Measurements from ENCODE around the gene IFNL2.
"Not testable (repeated sequence)": the region's sequence is repeated elsewhere in the genome, so short reads cannot be mapped to it uniquely, and the experiment has no call there.

Gene IFNL2

DNA sequence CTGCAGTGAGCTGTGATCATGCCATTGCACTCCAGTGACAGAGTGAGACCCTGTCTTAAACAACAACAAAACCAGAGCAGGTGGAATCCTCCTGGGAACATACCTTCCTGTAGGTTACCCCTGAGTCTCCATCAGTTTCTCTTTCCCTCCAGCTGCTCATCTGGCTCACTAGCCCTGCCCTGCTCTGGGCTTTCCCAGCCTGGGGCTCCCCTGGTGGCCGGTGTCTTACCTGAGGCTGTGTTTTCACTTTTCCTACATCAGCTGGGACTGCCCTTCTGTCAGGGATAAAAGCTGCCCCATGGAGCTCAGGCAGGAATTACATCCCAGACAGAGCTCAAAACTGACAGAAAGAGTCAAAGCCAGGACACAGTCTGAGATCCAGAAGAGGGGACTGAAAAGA, at the start of gene IFNL2:
Gene IFNL2 (plus strand): TSS at position 312 of the 400 bp plus-strand sequence. CDS start 173 bp downstream, outside the sequence.
- not testable (repeated sequence) for DNase-seq

DNA sequence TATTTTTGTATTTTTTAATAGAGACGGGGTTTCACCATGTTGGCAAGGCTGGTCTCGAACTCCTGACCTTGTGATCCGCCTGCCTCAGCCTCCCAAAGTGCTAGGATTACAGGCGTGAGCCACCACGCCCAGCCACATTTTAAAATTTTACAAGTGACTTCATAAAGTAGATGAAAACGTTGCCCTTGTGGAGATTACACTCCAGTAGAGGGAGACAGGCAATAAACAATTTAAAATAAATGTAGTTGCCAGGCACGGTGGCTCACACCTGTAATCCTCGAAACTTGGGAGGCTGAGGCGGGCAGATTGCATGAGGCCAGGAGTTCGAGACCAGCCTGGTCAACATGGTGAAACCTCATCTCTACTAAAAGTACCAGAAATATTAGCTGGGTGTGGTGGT, 49.1 kb upstream of the IFNL2 start:
- not testable (repeated sequence) for DNase-seq

DNA sequence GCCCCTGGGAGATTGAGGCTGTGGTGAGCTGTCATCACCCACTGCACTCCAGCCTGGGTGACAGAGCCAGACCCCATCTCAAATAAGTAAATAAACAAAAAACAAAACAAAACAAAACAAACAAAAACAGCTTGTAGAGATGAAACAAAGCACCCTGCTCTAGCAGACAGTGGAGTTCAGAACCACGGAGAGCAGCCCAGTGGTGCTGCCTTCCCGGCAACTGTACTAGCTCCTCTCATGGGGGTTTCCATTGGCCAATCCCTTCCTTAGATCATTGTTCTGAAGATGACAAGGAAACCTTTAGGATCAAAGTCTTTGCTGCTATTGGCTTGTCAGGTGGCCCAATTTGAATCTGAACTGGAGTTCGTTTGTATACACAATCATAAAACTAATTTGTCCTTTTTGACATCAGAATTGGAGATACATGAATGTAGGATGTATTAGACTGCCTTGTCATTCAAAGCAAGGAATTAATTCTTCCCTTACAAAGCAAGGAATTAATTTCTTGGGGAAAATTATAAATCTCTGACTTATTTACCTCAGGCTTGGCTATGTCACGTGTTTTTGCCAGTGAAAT, 44.4 kb upstream of the IFNL2 start:
- no peak for DNase-seq

DNA sequence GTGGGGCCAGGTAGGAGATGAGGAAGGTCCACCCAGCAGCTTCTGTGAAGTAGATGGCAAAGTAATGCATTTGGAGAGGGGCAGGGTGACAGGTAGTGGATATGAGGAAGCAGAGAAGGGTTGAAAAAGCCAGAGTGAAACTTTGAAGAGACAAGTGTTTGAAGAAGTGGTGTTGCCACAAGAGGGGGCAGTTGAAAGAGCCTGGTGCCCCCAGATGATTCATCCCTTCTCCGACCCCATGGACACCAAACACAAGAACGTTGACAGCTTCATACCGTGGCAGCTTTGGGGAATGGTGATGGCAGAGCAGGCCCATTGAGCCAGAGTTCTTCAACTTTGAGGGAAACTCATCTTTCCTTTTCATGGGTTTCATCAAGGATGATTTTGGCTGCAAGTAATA, 43.3 kb upstream of the IFNL2 start:
- DNase-seq: no peak

DNA sequence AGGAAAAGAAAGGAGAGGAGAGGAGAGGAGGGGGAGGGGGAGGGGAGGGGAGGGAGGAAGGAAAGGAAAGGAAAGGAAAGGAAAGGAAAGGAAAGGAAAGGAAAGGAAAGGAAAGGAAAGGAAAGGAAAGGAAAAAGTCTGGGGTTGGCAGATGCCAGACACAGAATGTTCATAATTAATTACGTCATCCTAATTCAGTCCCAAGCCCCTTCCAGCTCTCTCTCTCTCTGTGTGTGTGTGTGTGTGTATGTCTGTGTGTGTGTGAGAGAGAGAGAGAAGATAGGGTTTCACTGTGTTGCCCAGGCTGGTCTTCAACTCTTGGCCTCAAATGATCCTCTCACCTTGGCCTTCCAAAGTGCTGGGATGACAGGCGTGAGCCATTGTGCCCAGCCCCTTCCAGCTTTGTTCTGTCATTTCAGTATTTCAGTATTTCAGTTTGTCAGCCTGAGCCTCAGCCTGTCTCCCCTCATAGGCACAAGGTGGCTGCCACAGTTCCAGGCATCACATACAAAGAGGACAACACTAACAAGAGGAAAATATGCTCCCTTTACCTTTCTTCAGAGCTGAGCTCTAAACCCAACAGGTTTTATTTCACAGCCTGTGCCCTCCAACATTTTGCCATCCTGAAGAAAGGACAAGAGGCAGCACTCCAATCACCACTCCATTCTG, 38.0 kb upstream of the IFNL2 start:
- no peak for DNase-seq

DNA sequence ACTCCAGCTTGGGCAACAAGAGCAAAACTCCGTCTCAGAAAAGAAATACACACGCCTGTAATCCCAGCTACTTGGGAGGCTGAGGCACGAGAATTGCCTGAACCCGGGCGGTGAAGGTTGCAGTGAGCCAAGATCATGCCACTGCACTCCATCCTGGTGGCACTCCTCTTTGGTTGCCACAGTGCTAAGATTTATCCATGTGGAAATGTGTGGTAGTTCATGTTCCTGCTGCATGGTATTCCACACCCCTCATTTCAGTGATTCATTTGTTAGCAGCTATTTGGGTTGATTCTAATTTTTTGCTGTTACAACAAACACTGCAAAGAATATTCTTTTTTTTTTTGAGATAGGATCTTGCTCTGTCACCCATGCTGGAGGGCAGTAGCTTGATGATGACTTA, 35.5 kb upstream of the IFNL2 start:
- no peak for DNase-seq

DNA sequence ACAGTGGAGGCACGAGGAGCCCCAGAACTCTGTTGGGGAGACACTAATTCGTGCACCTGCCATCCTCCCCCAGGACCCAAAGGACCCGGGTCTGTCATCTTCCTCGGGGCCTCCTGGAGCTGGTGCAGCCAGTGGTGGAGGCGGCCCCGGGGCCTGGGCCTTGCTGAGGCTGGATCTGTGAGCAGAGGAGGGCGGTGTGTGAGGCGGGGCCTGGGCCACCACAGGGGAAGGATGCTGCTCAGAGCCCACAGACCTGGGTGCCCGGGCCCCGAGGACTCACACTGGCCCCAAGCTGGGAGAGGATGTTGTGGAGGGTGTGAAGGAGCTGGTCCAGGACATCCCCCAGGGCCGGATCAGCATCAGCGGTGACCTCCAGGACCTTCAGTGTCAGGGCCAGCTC, 31.7 kb upstream of the IFNL2 start:
- peak; percentile 12 to 16 for DNase-seq

DNA sequence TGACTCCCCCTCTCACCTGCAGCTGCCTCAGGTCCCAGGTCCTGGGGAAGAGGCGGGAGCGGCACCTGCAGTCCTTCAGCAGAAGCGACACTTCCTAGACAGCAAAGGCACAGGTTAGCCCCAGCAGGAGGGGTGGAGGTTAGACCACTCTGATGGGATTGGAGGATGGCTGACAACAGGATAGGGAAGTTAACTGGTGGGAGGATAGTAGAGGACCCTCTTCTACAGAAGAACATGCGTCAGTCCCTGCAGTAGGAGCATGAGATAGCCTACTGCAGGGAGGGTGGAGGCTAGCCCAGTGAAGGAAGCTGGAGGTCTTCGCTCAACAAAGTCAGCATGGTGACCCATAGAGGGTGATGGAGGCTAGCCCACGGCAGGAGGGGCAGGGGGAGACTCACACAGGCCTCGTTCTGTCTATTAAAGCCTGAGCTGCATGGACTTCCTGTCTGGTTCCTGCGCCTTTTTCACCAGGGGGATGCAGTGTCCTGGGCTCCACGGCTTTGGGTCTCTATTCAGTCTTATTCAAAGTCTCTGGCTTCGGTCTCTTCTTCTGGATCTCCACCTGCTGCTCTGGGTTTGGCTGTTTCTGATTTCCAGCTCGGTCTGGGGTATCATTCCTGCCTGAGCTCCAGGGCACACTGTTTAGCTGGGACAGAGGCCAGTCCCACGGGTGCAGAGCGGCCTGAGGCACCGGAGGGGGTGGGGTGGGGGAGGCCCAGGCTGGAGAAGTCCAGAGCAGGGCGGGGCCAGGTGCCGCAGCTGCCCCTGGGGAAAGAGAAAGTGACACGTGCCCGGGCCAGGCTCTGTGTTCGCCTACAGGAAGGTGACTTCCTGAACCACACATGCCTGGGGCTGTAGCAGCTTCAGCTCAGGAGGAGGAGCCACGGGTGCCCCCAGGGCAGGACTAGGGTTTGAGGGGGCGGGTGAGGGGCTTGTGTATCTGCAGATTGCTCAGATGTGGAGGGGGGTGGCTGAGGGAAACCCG, 30.7 kb upstream of the IFNL2 start:
- DNase-seq: peak; percentile 51 to 66

DNA sequence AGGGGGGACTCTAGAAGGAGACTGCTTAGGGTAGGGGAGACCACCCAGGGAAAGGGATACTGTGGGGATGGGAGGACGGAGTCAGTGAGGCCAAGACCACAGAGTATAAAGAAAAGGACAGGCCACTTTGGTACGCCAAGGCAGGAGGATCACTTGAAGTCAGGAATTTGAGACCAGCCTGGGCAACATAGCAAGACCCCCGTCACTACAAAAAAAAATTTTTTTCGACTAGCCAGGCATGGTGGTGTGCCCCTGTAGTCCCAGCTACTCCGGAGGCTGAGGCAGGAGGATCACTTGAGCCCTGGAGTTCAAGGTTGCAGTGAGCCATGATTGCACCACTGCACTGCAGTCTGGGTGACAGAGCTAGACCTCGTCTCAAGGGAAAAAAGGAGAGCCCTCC, 30.0 kb upstream of the IFNL2 start:
- DNase-seq: no peak

DNA sequence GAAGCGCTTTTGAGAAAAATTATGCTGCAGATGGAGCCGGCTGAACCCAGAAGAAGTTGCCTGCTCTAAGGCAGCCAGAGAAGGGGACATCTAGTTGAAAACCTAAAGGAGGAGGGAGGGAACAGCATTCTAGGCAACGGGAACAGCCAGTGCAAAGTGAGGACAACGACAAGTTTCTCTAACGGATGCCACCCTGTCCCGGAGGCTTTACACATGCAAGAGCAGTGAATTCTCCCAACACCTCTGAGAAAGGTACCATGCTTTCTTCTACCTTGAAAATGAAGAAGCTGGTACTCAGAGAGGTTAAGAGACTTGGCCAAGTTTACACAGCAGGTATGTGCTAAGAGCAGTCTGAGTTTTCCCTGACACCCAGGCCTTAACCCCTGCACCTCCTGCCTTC, 29.3 kb upstream of the IFNL2 start:
- no peak for DNase-seq

DNA sequence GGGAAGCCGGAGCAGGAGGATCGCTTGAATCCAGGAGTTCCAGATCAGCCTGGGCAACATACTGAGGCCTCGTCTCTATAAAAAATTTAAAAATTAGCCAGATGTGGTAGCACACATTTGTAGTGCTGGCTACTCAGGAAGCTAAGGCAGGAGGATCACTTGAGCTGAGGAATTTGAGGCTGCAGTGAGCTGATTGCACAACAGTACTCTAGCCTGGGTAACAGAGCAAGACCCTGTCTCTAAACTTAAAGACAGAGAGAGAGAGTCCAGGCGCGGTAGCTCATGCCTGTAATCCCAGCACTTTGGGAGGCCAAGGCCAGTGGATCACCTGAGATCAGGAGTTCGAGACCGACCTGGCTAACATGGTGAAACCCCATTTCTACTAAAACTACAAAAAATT, 27.8 kb upstream of the IFNL2 start:
- DNase-seq: no peak

DNA sequence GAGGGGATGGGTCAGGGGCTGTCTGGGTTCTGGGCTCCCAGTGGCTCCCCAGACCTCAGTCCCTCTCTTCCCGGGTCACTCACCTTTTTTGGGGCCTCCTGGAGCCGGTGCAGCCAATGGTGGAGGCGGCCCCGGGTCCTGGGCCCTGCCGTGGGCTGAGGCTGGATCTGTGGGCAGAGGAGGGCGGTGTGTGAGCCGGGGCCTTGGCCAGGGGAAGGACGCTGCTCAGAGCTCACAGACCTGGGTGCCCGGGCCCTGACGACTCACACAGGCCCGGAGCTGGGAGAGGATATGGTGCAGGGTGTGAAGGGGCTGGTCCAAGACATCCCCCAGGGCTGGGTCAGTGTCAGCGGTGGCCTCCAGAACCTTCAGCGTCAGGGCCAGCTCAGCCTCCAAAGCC, 24.5 kb upstream of the IFNL2 start:
- not testable (repeated sequence) for DNase-seq

DNA sequence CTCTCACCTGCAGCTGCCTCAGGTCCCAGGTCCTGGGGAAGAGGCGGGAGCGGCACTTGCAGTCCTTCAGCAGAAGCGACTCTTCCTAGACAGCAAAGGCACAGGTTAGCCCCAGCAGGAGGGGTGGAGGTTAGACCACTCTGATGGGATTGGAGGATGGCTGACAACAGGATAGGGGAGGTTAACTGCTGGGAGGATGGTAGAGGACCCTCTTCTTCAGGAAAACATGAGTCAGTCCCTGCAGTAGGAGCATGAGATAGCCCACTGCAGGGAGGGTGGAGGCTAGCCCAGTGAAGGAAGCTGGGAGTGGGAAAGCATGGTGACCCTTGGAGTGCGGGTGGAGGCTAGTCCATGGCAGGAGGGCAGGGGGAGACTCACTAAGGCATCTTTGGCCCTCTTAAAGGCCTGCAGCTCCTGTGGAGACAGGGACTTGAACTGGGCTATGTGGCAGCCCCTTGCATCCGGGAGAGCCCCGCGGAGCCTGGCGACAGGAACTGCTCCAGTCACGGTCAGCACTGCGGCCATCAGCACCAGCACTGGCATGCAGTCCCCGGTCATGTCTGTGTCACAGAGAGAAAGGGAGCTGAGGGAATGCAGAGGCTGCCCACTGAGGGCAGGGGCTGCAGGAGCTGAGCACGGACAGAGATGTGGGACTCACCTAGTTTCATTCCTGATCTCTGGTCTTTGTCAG, 23.6 kb upstream of the IFNL2 start, which contains the start of gene IFNL3:
Gene IFNL3 (minus strand): TSS at position 597 of the 691 bp plus-strand sequence. CDS start 39 bp downstream, at position 558.
- DNase-seq: not testable (repeated sequence)

DNA sequence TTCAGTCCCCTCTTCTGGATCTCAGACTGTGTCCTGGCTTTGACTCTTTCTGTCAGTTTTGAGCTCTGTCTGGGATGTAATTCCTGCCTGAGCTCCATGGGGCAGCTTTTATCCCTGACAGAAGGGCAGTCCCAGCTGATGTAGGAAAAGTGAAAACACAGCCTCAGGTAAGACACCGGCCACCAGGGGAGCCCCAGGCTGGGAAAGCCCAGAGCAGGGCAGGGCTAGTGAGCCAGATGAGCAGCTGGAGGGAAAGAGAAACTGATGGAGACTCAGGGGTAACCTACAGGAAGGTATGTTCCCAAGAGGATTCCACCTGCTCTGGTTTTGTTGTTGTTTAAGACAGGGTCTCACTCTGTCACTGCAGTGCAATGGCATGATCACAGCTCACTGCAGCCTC, 23.0 kb upstream of the IFNL2 start:
- not testable (repeated sequence) for DNase-seq

DNA sequence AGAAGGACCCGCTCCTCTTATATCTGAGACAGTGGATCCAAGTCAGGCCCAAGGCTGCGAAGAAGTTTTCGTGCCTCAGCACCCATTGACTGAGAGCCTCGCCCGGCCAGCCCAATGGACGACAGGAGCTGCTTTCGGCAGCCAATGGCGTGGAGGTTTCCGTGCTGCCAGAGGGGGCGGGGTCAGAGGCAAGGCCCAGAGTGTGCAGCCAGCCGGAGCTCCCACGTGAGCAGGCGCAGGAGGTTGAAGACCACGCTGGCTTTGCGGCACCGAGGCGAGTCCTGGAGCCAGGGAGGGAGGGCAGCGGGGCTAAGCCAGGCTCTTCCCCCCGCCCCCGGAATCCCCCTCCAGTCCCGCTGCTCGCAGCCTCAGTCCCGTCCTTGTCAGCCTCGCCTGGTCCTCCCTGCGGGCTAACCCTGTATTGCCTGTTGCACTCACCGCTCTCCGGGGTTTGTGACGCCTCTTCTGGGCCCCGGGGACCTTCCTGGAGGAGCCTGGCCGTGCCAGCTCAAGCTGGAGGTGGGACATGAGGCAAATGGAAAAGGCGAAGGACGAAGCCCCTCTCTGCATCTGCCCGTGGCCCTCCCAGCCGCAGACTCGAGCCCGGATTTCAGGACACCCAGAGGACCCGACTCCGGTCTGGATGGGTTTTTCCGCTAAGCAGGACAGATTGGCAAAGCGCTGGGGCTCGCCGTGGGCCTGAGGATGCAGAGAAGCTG, 21.1 kb upstream of the IFNL2 start:
- peak in 1 of 2 experiments; percentile 32 for DNase-seq

DNA sequence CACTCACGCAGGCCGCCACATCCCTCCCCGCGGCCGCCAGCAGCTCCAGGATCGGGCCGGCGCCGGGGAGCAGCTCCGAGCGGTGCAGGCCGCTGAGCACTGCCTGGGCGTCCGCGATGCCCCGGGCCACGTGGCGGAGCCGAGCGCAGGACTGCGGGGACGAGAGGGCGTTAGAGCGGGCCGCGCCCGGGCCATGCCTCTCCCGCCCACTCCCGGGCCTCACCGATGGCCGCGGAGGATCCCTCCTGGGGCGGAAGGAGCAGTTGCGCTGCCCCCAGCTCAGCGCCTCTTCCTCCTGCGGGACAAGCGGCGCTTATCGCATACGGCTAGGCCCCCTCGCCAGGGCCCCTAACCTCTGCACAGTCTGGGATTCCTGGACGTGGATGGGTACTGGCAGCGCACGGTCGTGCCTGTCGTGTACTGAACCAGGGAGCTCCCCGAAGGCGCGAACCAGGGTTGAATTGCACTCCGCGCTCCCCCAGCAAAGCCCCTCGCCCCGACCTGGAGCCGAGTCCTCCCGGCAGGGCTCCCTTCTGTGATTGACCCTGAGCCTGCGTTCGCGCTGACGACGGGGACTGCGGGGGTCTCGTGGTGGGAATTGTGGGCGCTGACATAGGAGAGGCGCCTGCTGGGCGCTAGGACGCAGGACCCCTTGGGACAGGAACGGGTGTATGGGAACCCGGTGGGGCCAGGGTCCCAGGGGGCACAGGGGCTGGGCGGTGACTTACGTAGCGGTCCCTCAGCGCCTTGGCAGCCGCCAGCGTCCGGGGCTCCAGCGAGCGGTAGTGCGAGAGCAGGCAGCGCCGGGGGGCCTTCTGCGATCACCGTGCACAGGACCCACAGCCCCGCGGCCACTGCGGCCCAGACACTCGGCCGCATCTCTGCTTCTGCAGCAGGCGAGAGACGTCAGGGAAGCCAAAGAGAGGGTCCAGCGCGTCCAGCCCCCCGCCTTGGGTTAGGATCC, 20.2 kb upstream of the IFNL2 start:
- no peak for DNase-seq

DNA sequence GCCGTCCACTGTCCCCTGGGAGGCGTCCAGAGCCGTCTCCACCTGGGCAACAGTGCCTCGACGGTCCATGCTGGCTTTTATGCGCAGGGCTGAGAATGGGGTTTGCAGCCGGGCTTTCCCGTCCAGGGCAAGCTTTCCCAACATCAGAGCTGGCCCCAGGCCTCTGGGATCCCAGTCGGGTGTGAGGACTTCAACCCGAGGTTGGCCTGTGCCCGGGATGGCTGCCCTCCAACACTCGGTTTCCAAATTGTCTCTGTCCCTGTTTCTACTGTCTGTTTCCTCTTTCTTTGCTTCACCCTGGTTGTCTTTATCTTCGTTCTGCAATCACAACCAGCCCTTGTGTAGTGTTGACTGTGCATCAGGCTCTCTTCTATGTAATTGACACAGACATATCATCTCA, 19.4 kb upstream of the IFNL2 start, which contains the start of gene IFNL4:
Gene IFNL4 (minus strand): TSS at position 51 of the 400 bp plus-strand sequence.
- no peak for DNase-seq

DNA sequence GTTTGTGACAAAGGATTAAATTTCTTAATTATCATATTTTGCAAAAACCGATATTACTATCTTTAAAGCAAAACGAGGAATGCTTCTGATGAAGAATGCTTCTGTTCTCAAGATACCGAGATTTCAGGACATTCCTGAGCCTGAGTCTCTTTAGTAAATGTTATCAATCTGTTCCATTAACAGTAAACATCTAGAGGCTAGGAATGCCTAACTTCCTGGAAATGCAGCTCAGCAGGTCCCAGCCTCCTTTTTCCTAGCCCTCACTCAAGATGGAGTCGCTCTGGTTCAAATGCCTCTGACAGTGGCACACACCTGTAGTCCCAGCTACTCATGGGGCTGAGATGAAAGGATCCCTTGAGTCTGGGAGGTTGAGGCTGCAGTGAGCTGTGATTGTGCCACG, 17.1 kb upstream of the IFNL2 start:
- no peak for DNase-seq

DNA sequence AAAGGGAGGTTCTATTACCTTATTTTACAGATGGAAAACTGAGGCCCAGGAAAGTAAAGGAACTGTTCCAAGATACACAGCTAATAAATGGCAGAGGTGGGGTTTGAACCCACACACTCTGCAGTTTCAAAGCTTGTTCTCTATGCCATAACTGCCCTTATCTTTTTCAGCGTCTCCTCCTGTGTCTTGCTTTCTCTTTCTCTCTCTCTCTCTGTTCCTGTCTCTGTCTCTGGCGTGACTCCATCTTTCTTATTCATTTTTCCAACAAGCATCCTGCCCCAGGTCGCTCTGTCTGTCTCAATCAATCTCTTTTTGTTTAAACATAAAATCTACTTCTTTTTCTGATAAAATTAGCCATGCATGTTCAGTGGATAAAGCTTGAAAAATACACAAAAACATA, 16.4 kb upstream of the IFNL2 start:
- no peak for DNase-seq

DNA sequence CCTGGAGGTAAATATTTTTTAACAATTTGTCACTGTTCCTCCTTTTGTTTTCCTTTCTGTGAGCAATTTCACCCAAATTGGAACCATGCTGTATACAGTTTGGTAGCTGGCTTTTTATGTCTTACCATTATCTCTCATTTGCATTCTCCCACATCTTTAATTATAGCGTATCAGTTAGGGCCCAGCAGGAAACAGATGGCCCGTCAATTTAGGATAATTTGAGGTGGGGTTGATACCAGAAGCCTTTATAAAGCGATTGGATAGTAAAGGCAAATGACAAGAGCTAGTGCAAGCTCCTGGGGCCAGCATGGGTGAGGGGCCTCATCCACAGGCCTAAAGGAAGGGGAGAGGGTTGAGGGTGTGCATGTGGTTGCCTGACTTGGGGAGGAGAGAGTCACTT, 15.7 kb upstream of the IFNL2 start:
- no peak for DNase-seq
